PC-3 (cell line): ENCODE data around the gene CLINT1.

Experiments
- EZH2 ChIP-seq: fragments of 300-600 bp; sonication (generic); IDR thresholded peaks from one replicate; pipeline ENCODE4 v1.6.1; 2017; ENCODE audit warnings: antibody characterized with exemption, mild to moderate bottlenecking, low read length; ENCODE audit not compliant: unreplicated experiment
- TF ChIP-seq, protein P1 (sequence below): fragments of 300-600 bp; sonication (generic); conservative IDR thresholded peaks from 2 replicates; pipeline ENCODE4 v1.5.1; 2017; ENCODE audit warnings: antibody characterized with exemption, low read depth, mild to moderate bottlenecking, low read length

DNA sequence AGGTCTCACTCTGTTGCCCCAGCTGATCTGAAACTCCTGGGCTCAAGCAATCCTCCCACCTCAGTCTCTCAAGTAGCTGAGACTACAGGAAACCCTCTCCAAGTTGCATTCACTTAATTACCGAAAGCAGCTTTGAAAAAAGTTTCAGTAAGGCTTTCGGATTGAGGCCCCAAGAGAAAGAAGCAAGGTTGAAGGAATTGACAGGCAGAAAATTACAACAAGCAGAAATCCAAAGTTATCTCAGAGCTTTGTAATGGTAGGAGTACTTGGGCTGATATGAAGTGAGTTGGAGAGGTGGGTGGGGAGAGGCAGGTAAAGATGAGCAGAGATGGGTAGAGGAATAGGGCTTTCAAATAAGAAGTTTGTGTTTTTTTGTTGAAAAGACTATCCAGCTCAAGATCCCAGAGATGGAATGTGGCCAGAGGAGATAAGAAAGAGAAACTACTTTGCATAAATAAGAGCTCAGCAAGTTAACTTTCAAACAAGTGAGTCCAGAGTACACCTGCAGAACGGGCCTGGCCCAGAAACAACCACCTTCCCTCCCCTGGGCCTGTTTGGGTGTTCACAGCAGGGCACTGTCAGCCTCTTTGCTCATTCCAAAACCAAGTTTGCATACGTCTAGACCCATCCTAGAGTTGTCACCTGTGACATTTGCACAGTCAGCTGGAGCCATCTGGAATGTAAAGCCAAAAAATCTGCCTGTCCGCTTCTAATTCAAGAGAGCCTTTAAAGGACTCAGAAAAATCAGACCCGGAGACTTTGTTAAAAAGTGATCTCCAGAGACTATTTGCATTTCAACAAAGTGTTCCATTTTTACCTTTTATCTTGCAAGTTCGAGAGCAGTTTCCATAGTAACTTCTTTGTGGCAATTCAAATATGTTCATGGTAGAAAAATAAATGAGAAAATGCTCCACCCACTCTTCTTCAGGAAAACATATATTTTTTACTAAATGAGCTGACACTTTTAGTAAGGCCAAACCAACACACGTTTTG lies 2.2 kb upstream of the CLINT1 start:
- TF ChIP-seq EZH2: no peak
- TF ChIP-seq, protein P1, sequence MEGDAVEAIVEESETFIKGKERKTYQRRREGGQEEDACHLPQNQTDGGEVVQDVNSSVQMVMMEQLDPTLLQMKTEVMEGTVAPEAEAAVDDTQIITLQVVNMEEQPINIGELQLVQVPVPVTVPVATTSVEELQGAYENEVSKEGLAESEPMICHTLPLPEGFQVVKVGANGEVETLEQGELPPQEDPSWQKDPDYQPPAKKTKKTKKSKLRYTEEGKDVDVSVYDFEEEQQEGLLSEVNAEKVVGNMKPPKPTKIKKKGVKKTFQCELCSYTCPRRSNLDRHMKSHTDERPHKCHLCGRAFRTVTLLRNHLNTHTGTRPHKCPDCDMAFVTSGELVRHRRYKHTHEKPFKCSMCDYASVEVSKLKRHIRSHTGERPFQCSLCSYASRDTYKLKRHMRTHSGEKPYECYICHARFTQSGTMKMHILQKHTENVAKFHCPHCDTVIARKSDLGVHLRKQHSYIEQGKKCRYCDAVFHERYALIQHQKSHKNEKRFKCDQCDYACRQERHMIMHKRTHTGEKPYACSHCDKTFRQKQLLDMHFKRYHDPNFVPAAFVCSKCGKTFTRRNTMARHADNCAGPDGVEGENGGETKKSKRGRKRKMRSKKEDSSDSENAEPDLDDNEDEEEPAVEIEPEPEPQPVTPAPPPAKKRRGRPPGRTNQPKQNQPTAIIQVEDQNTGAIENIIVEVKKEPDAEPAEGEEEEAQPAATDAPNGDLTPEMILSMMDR: no peak
